GM12801 (cell line): ENCODE data around the gene KAT2A.

Experiments
- CTCF ChIP-seq: IDR thresholded peaks from one replicate; pipeline ENCODE4 v1.5.1; 2011; ENCODE audit warnings: control low read depth; ENCODE audit not compliant: insufficient read length; ENCODE audit errors: extremely low read depth

Gene KAT2A

GRCh38 chr17:42138749-42139492 lies 17.8 kb upstream of the KAT2A start:
- no peak for TF ChIP-seq CTCF

GRCh38 chr17:42136654-42137051 lies 15.5 kb upstream of the KAT2A start:
- TF ChIP-seq CTCF, result no peak

- TF ChIP-seq CTCF, result no peak
Measured at GRCh38 chr17:42135664-42136653, 14.8 kb upstream of the KAT2A start.

GRCh38 chr17:42135151-42135550 lies 14.0 kb upstream of the KAT2A start:
- no peak for TF ChIP-seq CTCF

GRCh38 chr17:42133461-42134041 lies 12.4 kb upstream of the KAT2A start:
- TF ChIP-seq CTCF, result no peak

GRCh38 chr17:42132941-42133340 lies 11.8 kb upstream of the KAT2A start:
- TF ChIP-seq CTCF, result no peak

GRCh38 chr17:42131981-42132432 lies 10.8 kb upstream of the KAT2A start:
- TF ChIP-seq CTCF, result no peak
